ENCODE measurements around the gene SS18L1. TPM values are rescaled to one million over a fixed set of nuclear protein-coding genes. Genes with fewer than 3 reads are reported as not detected.

SS18L1 gene
- total RNA-seq, 1 experiment from 2014 or later, result 21.6 TPM

- TF ChIP-seq TCF7L2 (IDR thresholded peaks at IDR 0.05; ENCODE audit: low read depth, low read length) (no peak), REST (IDR thresholded peaks at IDR 0.05; ENCODE audit: insufficient read depth in 1 of 2, low read depth in 2 of 2, low read length in 1 of 2) (no peak), CTCF (IDR thresholded peaks at IDR 0.05) (no peak), SIN3A (IDR thresholded peaks at IDR 0.05; ENCODE audit: borderline replicate concordance, insufficient read depth, low read depth, low read length) (no peak), POLR2AphosphoS5 (IDR thresholded peaks at IDR 0.05; ENCODE audit: low read depth, low read length) (no peak)
- ATAC-seq, result no peak
- H3K27ac ChIP-seq (ENCODE audit: low read length), result no peak overlapping the region
- no peaks in the 10 kb centered on the region for H3K4me1 ChIP-seq (ENCODE audit: control insufficient read depth, insufficient read depth, low read length)
- H3K36me3 ChIP-seq (ENCODE audit: control insufficient read depth, insufficient read depth, low read length), result peaks cover 10% of the 10 kb centered on the region
- no peaks in the 10 kb centered on the region for H3K9me3 ChIP-seq (ENCODE audit: control insufficient read depth, insufficient read depth, low read depth, low read length)
- no peaks in the 10 kb centered on the region for H3K27me3 ChIP-seq (ENCODE audit: control insufficient read depth, insufficient read depth, low read length)
- ChIA-PET POLR2A (no interaction called here), CTCF (no interaction called here)
- in situ Hi-C loops (cut with HindIII; ENCODE audit: low pct_unique_long_range_greater_than_20kb, low sequenced_read_pairs), result no loop called here
- intact Hi-C loops (cut with micrococcal nuclease; ENCODE audit: unreplicated experiment), result no loop called here
- no peak for DNase-seq (ENCODE audit: low read depth, low spot score)
- no TSS peak for BruUV-seq (replicated peaks)
- no peak overlapping the region for H3K4me3 ChIP-seq (ENCODE audit: low read depth in 2 of 2, low read length in 2 of 2)
Measured at GRCh38 chr20:62197801-62198200, 54.2 kb downstream of the SS18L1 start.

- peaks cover 10% of the 10 kb centered on the region for H3K36me3 ChIP-seq (ENCODE audit: control insufficient read depth, insufficient read depth, low read length)
- no peaks in the 10 kb centered on the region for H3K4me1 ChIP-seq (ENCODE audit: control insufficient read depth, insufficient read depth, low read length)
- BruUV-seq (replicated peaks), result no TSS peak
- H3K27ac ChIP-seq (ENCODE audit: low read length), result no peak overlapping the region
- no peak overlapping the region for H3K4me3 ChIP-seq (ENCODE audit: low read depth in 2 of 2, low read length in 2 of 2)
- in situ Hi-C loops (cut with HindIII; ENCODE audit: low pct_unique_long_range_greater_than_20kb, low sequenced_read_pairs), result no loop called here
- CTCF ChIA-PET, result no interaction called here
- ATAC-seq, result no peak
- H3K27me3 ChIP-seq (ENCODE audit: control insufficient read depth, insufficient read depth, low read length), result no peaks in the 10 kb centered on the region
- intact Hi-C loops (cut with micrococcal nuclease; ENCODE audit: unreplicated experiment), result no loop called here
- TF ChIP-seq REST (IDR thresholded peaks at IDR 0.05; ENCODE audit: insufficient read depth in 1 of 2, low read depth in 2 of 2, low read length in 1 of 2) (no peak), SIN3A (IDR thresholded peaks at IDR 0.05; ENCODE audit: borderline replicate concordance, insufficient read depth, low read depth, low read length) (no peak), POLR2AphosphoS5 (IDR thresholded peaks at IDR 0.05; ENCODE audit: low read depth, low read length) (no peak), CTCF (IDR thresholded peaks at IDR 0.05) (no peak), TCF7L2 (IDR thresholded peaks at IDR 0.05; ENCODE audit: low read depth, low read length) (no peak)
- no peak for DNase-seq (ENCODE audit: low read depth, low spot score)
- POLR2A ChIA-PET, result interaction anchor here (0.6 kb wide), 1 partner anchor 44 kb away, joined by 3 read pairs; no protein-coding TSS in a partner anchor
- no peaks in the 10 kb centered on the region for H3K9me3 ChIP-seq (ENCODE audit: control insufficient read depth, insufficient read depth, low read depth, low read length)
Measured at GRCh38 chr20:62198496-62198895, 54.9 kb downstream of the SS18L1 start.

Data from Panc1 (cell line).